ENCODE measurements around the gene CCDC186.

Gene CCDC186

GRCh38 chr10:114215033-114215432 lies 41.0 kb upstream of the CCDC186 start:
- H2AFZ ChIP-seq (ENCODE audit: insufficient read depth, low read length, poor library complexity), result no peak overlapping the region
- H2BK5ac ChIP-seq (ENCODE audit: low read depth, low read length, poor library complexity), result no peak overlapping the region
- no peaks in the 10 kb centered on the region for H3K27me3 ChIP-seq (ENCODE audit: insufficient read depth, low read length)
- H3K18ac ChIP-seq (ENCODE audit: low read length), result no peak overlapping the region
- H3K79me2 ChIP-seq (ENCODE audit: control insufficient read depth, insufficient read depth, low read length, poor library complexity), result no peaks in the 10 kb centered on the region
- H3K14ac ChIP-seq (ENCODE audit: low read length), result no peak overlapping the region
- no peak overlapping the region for H3K9ac ChIP-seq (ENCODE audit: low read length)
- H3K4me2 ChIP-seq (ENCODE audit: low read length), result no peak overlapping the region
- DNase-seq, result no peak
- H3K9me3 ChIP-seq (ENCODE audit: insufficient read depth, low read depth, low read length), result no peaks in the 10 kb centered on the region
- whole genome bisulfite sequencing (ENCODE audit: extremely low coverage, insufficient coverage, insufficient read length), result no CpG with 5 or more reads among the region's 1 CpG
- H4K91ac ChIP-seq (ENCODE audit: low read depth, low read length), result no peak overlapping the region
- no peaks in the 10 kb centered on the region for H3K79me1 ChIP-seq (ENCODE audit: low read length)
- H2BK12ac ChIP-seq (ENCODE audit: low read length), result no peak overlapping the region
- no peak overlapping the region for H3K4ac ChIP-seq (ENCODE audit: low read depth, low read length)
- H4K8ac ChIP-seq (ENCODE audit: low read depth, low read length), result no peak overlapping the region
- H3K23ac ChIP-seq (ENCODE audit: low read length), result no peak overlapping the region
- H4K12ac ChIP-seq (ENCODE audit: low read depth, low read length), result no peak overlapping the region
- H3K36me3 ChIP-seq (ENCODE audit: control insufficient read depth in 1 of 2, insufficient read depth in 2 of 2, low read length in 2 of 2), result no peaks in the 10 kb centered on the region
- H3K4me1 ChIP-seq (ENCODE audit: control insufficient read depth in 1 of 2, insufficient read depth in 2 of 2, low read length in 2 of 2), result no peaks in the 10 kb centered on the region
- H3K4me3 ChIP-seq (ENCODE audit: low read depth, low read length), result no peak overlapping the region
- H2AK5ac ChIP-seq (ENCODE audit: low read length), result no peak overlapping the region
- no peak overlapping the region for H2BK120ac ChIP-seq (ENCODE audit: insufficient read depth, low read length, poor library complexity)
- no peak overlapping the region for H3K27ac ChIP-seq (ENCODE audit: low read depth, low read length)

DNA sequence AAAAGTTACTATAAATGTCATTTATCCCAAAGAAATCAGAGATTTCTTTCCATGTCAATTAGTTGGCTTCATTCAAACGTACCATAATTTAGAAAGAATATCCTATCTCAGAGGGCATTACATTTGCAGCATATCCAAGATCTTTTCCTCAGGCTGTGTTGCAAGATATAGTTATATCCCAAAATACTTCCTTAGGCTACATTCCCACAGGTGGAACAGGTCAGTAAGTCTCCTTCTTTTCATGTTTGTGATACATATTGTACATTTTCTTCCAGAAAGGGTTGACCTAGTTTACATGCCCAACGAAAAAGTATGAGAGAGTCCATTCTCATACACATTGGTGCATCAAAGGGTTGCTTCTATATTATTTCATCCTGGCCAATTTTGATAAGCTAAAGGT lies 38.1 kb upstream of the CCDC186 start:
- no peak overlapping the region for H3K27ac ChIP-seq (ENCODE audit: low read depth, low read length)
- no peak overlapping the region for H4K91ac ChIP-seq (ENCODE audit: low read depth, low read length)
- no peak overlapping the region for H3K4me2 ChIP-seq (ENCODE audit: low read length)
- H2AK5ac ChIP-seq (ENCODE audit: low read length), result no peak overlapping the region
- WGBS (ENCODE audit: extremely low coverage, insufficient coverage, insufficient read length), result no CpG with 5 or more reads among the region's 2 CpGs
- H3K4ac ChIP-seq (ENCODE audit: low read depth, low read length), result no peak overlapping the region
- H3K4me3 ChIP-seq (ENCODE audit: low read depth, low read length), result no peak overlapping the region
- H3K36me3 ChIP-seq (ENCODE audit: control insufficient read depth in 1 of 2, insufficient read depth in 2 of 2, low read length in 2 of 2), result no peaks in the 10 kb centered on the region
- H3K14ac ChIP-seq (ENCODE audit: low read length), result no peak overlapping the region
- H2BK120ac ChIP-seq (ENCODE audit: insufficient read depth, low read length, poor library complexity), result no peak overlapping the region
- no peaks in the 10 kb centered on the region for H3K79me1 ChIP-seq (ENCODE audit: low read length)
- no peaks in the 10 kb centered on the region for H3K27me3 ChIP-seq (ENCODE audit: insufficient read depth, low read length)
- no peak overlapping the region for H2BK12ac ChIP-seq (ENCODE audit: low read length)
- no peaks in the 10 kb centered on the region for H3K4me1 ChIP-seq (ENCODE audit: control insufficient read depth in 1 of 2, insufficient read depth in 2 of 2, low read length in 2 of 2)
- no peak overlapping the region for H3K23ac ChIP-seq (ENCODE audit: low read length)
- H2AFZ ChIP-seq (ENCODE audit: insufficient read depth, low read length, poor library complexity), result no peak overlapping the region
- H2BK5ac ChIP-seq (ENCODE audit: low read depth, low read length, poor library complexity), result no peak overlapping the region
- no peak overlapping the region for H4K8ac ChIP-seq (ENCODE audit: low read depth, low read length)
- no peaks in the 10 kb centered on the region for H3K79me2 ChIP-seq (ENCODE audit: control insufficient read depth, insufficient read depth, low read length, poor library complexity)
- no peak overlapping the region for H3K18ac ChIP-seq (ENCODE audit: low read length)
- no peaks in the 10 kb centered on the region for H3K9me3 ChIP-seq (ENCODE audit: insufficient read depth, low read depth, low read length)
- peak in 1 of 2 donors; percentile 66 for DNase-seq
- H3K9ac ChIP-seq (ENCODE audit: low read length), result no peak overlapping the region
- H4K12ac ChIP-seq (ENCODE audit: low read depth, low read length), result no peak overlapping the region

DNA sequence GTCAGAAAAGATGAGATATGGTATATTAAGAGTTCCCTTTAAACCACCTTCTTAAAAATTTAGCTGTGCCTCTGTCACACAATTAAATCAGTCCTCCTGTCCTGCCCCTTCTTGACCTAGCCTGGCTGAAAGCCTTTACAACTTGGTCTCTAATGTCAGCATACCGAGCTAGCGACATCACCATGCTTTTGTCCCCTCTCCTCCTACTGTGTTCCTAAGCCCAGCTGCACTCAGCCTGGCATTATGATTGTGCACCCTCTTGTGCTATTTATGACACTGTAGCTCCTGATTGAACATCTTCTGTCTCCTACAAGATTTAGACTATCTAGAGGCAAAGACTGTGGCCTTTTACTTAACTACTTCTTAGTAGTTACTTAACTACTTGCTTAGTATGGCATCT lies 34.3 kb upstream of the CCDC186 start:
- Histone ChIP-seq H4K8ac (ENCODE audit: low read depth, low read length) (no peak overlapping the region), H3K4ac (ENCODE audit: low read depth, low read length) (no peak overlapping the region)
- no CpG with 5 or more reads among the region's 2 CpGs for WGBS (ENCODE audit: extremely low coverage, insufficient coverage, insufficient read length)

DNA sequence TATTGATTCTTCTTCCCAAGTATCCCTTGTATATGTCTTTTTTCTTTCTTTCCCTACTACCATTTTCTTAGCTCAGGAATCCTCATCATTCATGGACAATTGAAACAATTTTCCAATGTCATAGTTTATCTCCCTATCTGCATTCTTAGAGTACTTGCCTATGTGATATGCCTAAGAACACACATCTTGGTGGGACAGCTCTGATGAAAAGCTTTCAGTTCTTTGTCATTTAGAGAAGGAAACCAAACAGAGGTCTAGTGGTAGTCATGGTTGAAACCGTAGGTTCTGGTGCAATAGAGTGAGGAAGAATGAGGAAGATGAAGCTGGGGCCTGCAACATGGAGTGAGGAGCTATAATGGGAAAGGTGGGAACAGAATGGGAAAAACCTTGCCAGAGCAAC lies 33.3 kb upstream of the CCDC186 start:
- Histone ChIP-seq H2AFZ (ENCODE audit: insufficient read depth, low read length, poor library complexity) (no peak overlapping the region), H3K4ac (ENCODE audit: low read depth, low read length) (no peak overlapping the region), H3K4me2 (ENCODE audit: low read length) (no peak overlapping the region), H3K4me3 (ENCODE audit: low read depth, low read length) (no peak overlapping the region), H3K23ac (ENCODE audit: low read length) (no peak overlapping the region), H3K79me2 (ENCODE audit: control insufficient read depth, insufficient read depth, low read length, poor library complexity) (no peaks in the 10 kb centered on the region), H3K27ac (ENCODE audit: low read depth, low read length) (no peak overlapping the region), H4K91ac (ENCODE audit: low read depth, low read length) (no peak overlapping the region), H2AK5ac (ENCODE audit: low read length) (no peak overlapping the region), H2BK12ac (ENCODE audit: low read length) (no peak overlapping the region), H4K8ac (ENCODE audit: low read depth, low read length) (no peak overlapping the region), H3K4me1 (ENCODE audit: control insufficient read depth in 1 of 2, insufficient read depth in 2 of 2, low read length in 2 of 2) (no peaks in the 10 kb centered on the region), H3K36me3 (ENCODE audit: control insufficient read depth in 1 of 2, insufficient read depth in 2 of 2, low read length in 2 of 2) (no peaks in the 10 kb centered on the region), H3K79me1 (ENCODE audit: low read length) (no peaks in the 10 kb centered on the region), H3K9ac (ENCODE audit: low read length) (no peak overlapping the region), H3K18ac (ENCODE audit: low read length) (no peak overlapping the region), H2BK5ac (ENCODE audit: low read depth, low read length, poor library complexity) (no peak overlapping the region), H3K27me3 (ENCODE audit: insufficient read depth, low read length) (no peaks in the 10 kb centered on the region), H3K14ac (ENCODE audit: low read length) (no peak overlapping the region), H4K12ac (ENCODE audit: low read depth, low read length) (no peak overlapping the region), H2BK120ac (ENCODE audit: insufficient read depth, low read length, poor library complexity) (no peak overlapping the region), H3K9me3 (ENCODE audit: insufficient read depth, low read depth, low read length) (no peaks in the 10 kb centered on the region)
- no CpG with 5 or more reads among the region's 1 CpG for WGBS (ENCODE audit: extremely low coverage, insufficient coverage, insufficient read length)
- DNase-seq, result peak in 1 of 2 donors; percentile 77

More for the DNA sequence above, 34.3 kb upstream of the CCDC186 start:
- Histone ChIP-seq H3K27me3 (ENCODE audit: insufficient read depth, low read length) (no peaks in the 10 kb centered on the region), H3K79me2 (ENCODE audit: control insufficient read depth, insufficient read depth, low read length, poor library complexity) (no peaks in the 10 kb centered on the region), H3K79me1 (ENCODE audit: low read length) (no peaks in the 10 kb centered on the region), H2BK120ac (ENCODE audit: insufficient read depth, low read length, poor library complexity) (no peak overlapping the region), H3K4me3 (ENCODE audit: low read depth, low read length) (no peak overlapping the region), H3K9me3 (ENCODE audit: insufficient read depth, low read depth, low read length) (no peaks in the 10 kb centered on the region), H2AFZ (ENCODE audit: insufficient read depth, low read length, poor library complexity) (no peak overlapping the region), H4K91ac (ENCODE audit: low read depth, low read length) (no peak overlapping the region), H2BK12ac (ENCODE audit: low read length) (no peak overlapping the region), H3K36me3 (ENCODE audit: control insufficient read depth in 1 of 2, insufficient read depth in 2 of 2, low read length in 2 of 2) (no peaks in the 10 kb centered on the region), H3K9ac (ENCODE audit: low read length) (no peak overlapping the region), H4K12ac (ENCODE audit: low read depth, low read length) (no peak overlapping the region), H3K23ac (ENCODE audit: low read length) (no peak overlapping the region), H3K4me2 (ENCODE audit: low read length) (no peak overlapping the region), H3K18ac (ENCODE audit: low read length) (no peak overlapping the region), H2BK5ac (ENCODE audit: low read depth, low read length, poor library complexity) (no peak overlapping the region), H2AK5ac (ENCODE audit: low read length) (no peak overlapping the region), H3K4me1 (ENCODE audit: control insufficient read depth in 1 of 2, insufficient read depth in 2 of 2, low read length in 2 of 2) (no peaks in the 10 kb centered on the region), H3K14ac (ENCODE audit: low read length) (no peak overlapping the region), H3K27ac (ENCODE audit: low read depth, low read length) (no peak overlapping the region)
- DNase-seq, result no peak
